Progenitor cell of endocrine pancreas (in vitro differentiated cells): ENCODE results near the gene TSNAXIP1. TPM values are rescaled to one million over a fixed set of nuclear protein-coding genes. Genes with fewer than 3 reads are reported as not detected.
A peak's percentile ranks its signal among the peaks of the same experiment; 100 is the strongest.

ENCODE experiments used
- DNase-seq: peaks from one replicate; pipeline ENCODE4 v3.0.0; 2021; ENCODE audit warnings: low spot score; ENCODE audit not compliant: unreplicated experiment
- H3K27ac Mint-ChIP-seq: 2 replicates; pipeline ENCODE4 v1.8.0; 2021; ENCODE audit warnings: mild to moderate bottlenecking, moderate library complexity, mixed read lengths
- H3K27me3 Mint-ChIP-seq: 2 replicates; pipeline ENCODE4 v1.8.0; 2021; ENCODE audit warnings: mixed read lengths
- H3K36me3 Mint-ChIP-seq: 2 replicates; pipeline ENCODE4 v1.8.0; 2022; ENCODE audit warnings: mixed read lengths; ENCODE audit not compliant: insufficient read depth
- H3K4me1 Mint-ChIP-seq: 2 replicates; pipeline ENCODE4 v1.8.0; 2021; ENCODE audit warnings: low read depth, mixed read lengths
- H3K4me3 Mint-ChIP-seq: 2 replicates; pipeline ENCODE4 v1.8.0; 2021; ENCODE audit warnings: low read depth, mild to moderate bottlenecking, moderate library complexity, mixed read lengths
- H3K9me3 Mint-ChIP-seq: 2 replicates; pipeline ENCODE4 v1.8.0; 2021; ENCODE audit warnings: low read depth, mixed read lengths
- CTCF ChIP-seq: fragments of 200-600 bp; sonication (generic); IDR thresholded peaks from one replicate; pipeline ENCODE4 v1.5.0; 2021; ENCODE audit warnings: antibody characterized with exemption, mild to moderate bottlenecking; ENCODE audit not compliant: unreplicated experiment
- total RNA-seq: library from RNA; stranded (reverse); gene quantifications from 2 replicates; pipeline ENCODE4 v1.2.1, GENCODE V29; 2021

TSNAXIP1 gene
- total RNA-seq, 1 donor from 2014 or later, result 14.5 TPM

GRCh38 chr16:67807148-67807682 lies 526 bp downstream of the TSNAXIP1 start:
- H3K27ac Mint-ChIP-seq, result peak overlapping the region; percentile 96
- H3K4me1 Mint-ChIP-seq, result peaks cover 13% of the 10 kb centered on the region
- peaks cover 6% of the 10 kb centered on the region for H3K36me3 Mint-ChIP-seq

GRCh38 chr16:67811899-67812298 lies 5.2 kb downstream of the TSNAXIP1 start:
- DNase-seq, result no peak
- Mint-ChIP-seq H3K27me3 (no peaks in the 10 kb centered on the region), H3K9me3 (no peaks in the 10 kb centered on the region), H3K27ac (no peak overlapping the region), H3K4me1 (peaks cover 2% of the 10 kb centered on the region), H3K4me3 (no peak overlapping the region), H3K36me3 (no peaks in the 10 kb centered on the region)
- TF ChIP-seq CTCF, result no peak

More at GRCh38 chr16:67807148-67807682, 526 bp downstream of the TSNAXIP1 start:
- Mint-ChIP-seq H3K9me3 (no peaks in the 10 kb centered on the region), H3K27me3 (no peaks in the 10 kb centered on the region), H3K4me3 (peak overlapping the region; percentile 94)
- DNase-seq, result no peak
- no peak for TF ChIP-seq CTCF

- H3K27me3 Mint-ChIP-seq, result no peaks in the 10 kb centered on the region
- H3K36me3 Mint-ChIP-seq, result no peaks in the 10 kb centered on the region
- DNase-seq, result no peak
- TF ChIP-seq CTCF, result no peak
- no peaks in the 10 kb centered on the region for H3K4me1 Mint-ChIP-seq
- H3K27ac Mint-ChIP-seq, result no peak overlapping the region
- H3K9me3 Mint-ChIP-seq, result no peaks in the 10 kb centered on the region
- no peak overlapping the region for H3K4me3 Mint-ChIP-seq
These were observed 7.9 kb downstream of the TSNAXIP1 start for GRCh38 chr16:67814567-67814966.

- no peak for TF ChIP-seq CTCF
- H3K27me3 Mint-ChIP-seq, result no peaks in the 10 kb centered on the region
- no peak overlapping the region for H3K4me3 Mint-ChIP-seq
- H3K9me3 Mint-ChIP-seq, result no peaks in the 10 kb centered on the region
- peaks cover 2% of the 10 kb centered on the region for H3K36me3 Mint-ChIP-seq
- no peaks in the 10 kb centered on the region for H3K4me1 Mint-ChIP-seq
- no peak overlapping the region for H3K27ac Mint-ChIP-seq
- no peak for DNase-seq
These were observed 14.0 kb downstream of the TSNAXIP1 start for GRCh38 chr16:67820608-67821259.

- no peaks in the 10 kb centered on the region for H3K9me3 Mint-ChIP-seq
- H3K4me1 Mint-ChIP-seq, result no peaks in the 10 kb centered on the region
- H3K36me3 Mint-ChIP-seq, result peaks cover 3% of the 10 kb centered on the region
- H3K27me3 Mint-ChIP-seq, result no peaks in the 10 kb centered on the region
- H3K27ac Mint-ChIP-seq, result no peak overlapping the region
- no peak for TF ChIP-seq CTCF
- H3K4me3 Mint-ChIP-seq, result no peak overlapping the region
- no peak for DNase-seq
These were observed 15.8 kb downstream of the TSNAXIP1 start for GRCh38 chr16:67822511-67822910.
